ENCODE measurements around the gene PARVB.

Gene PARVB

DNA sequence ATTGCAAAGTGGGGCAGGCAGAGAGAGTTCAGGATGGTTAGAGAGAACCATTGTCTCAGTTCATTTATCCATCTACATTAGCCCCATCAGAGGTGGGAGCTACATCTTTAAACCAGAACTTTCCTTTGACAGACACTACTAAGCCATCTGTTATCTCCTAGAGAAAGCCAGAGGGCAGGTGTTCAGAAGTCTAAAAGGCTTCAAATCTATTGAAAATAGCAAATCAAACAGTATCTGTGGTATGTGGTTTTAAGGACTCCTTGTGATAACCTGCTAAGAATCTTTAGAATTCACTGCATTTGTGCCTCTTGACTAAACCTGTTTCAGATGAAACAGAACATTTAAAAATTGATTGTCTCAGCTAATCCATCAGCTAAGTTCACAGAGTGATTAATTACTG is 112.7 kb downstream of the PARVB start:
- intact Hi-C loops (cut with DNase I; ENCODE audit: low total_unique reads) = no loop called here
- DNase-seq = no peak
- H3K4me3 ChIP-seq = no peak overlapping the region
- no peak overlapping the region for H3K27ac ChIP-seq
- peaks cover 11 to 48% (median 16%) of the 10 kb centered on the region in 3 donors for H3K36me3 ChIP-seq
- H3K27me3 ChIP-seq = no peaks in the 10 kb centered on the region
- no peaks in the 10 kb centered on the region for H3K4me1 ChIP-seq
- peaks cover 0 to 20% (median 17%) of the 10 kb centered on the region in 3 donors for H3K9me3 ChIP-seq
- TF ChIP-seq, protein P1, sequence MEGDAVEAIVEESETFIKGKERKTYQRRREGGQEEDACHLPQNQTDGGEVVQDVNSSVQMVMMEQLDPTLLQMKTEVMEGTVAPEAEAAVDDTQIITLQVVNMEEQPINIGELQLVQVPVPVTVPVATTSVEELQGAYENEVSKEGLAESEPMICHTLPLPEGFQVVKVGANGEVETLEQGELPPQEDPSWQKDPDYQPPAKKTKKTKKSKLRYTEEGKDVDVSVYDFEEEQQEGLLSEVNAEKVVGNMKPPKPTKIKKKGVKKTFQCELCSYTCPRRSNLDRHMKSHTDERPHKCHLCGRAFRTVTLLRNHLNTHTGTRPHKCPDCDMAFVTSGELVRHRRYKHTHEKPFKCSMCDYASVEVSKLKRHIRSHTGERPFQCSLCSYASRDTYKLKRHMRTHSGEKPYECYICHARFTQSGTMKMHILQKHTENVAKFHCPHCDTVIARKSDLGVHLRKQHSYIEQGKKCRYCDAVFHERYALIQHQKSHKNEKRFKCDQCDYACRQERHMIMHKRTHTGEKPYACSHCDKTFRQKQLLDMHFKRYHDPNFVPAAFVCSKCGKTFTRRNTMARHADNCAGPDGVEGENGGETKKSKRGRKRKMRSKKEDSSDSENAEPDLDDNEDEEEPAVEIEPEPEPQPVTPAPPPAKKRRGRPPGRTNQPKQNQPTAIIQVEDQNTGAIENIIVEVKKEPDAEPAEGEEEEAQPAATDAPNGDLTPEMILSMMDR (IDR thresholded peaks at IDR 0.05) = no peak

DNA sequence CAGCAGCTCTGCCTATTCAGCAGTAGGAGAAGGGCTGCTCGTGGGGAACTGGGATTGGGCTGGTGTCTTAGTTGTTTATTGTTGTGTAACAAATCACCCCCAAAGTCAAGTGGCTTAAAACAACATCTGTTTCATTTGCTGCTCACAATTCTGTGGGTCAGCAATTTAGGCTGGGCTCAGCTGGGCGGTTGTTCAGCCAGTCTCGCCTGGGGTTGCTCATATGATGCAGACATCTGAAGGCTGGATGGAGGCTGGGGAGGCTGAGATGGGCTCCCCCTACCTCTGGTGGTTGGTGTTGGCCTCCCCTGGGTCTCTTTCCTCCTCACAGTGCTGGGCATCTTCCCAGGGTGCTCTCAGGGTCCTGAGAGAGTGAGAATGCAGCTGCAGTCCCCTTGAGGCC is 113.3 kb downstream of the PARVB start:
- intact Hi-C loops (cut with DNase I; ENCODE audit: low total_unique reads) = no loop called here
- no peak overlapping the region for H3K27ac ChIP-seq
- peaks cover 0 to 20% (median 17%) of the 10 kb centered on the region in 3 donors for H3K9me3 ChIP-seq
- TF ChIP-seq, protein P1 (IDR thresholded peaks at IDR 0.05) = no peak
- no peaks in the 10 kb centered on the region for H3K27me3 ChIP-seq
- no peak for DNase-seq
- H3K36me3 ChIP-seq = peaks cover 11 to 42% (median 16%) of the 10 kb centered on the region in 3 donors
- no peak overlapping the region for H3K4me3 ChIP-seq
- H3K4me1 ChIP-seq = no peaks in the 10 kb centered on the region

DNA sequence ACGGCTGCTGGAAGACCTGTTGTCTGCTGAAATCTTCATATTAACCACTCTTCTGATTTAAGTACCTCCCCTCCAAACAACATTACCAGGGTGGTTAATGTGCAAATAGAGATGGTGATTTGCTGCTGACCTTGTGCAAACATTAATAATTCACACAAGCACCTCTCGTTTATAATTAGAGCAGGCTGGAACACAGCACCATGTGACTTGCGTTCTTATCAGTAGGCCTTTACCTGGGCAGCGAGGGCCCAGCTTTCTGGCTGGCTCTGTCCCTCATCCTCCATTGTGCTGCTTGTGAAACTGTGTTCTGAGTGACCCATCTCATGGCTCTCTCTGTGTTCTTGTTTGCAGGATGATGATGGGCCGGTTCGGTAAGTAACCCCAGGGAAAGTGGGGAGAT is 115.7 kb downstream of the PARVB start:
- H3K27ac ChIP-seq = no peak overlapping the region
- peaks cover 0 to 1% (median 0%) of the 10 kb centered on the region in 4 donors for H3K4me1 ChIP-seq
- no peak overlapping the region for H3K4me3 ChIP-seq
- intact Hi-C loops (cut with DNase I; ENCODE audit: low total_unique reads) = no loop called here
- peaks cover 11 to 42% (median 16%) of the 10 kb centered on the region in 3 donors for H3K36me3 ChIP-seq
- TF ChIP-seq, protein P1 (IDR thresholded peaks at IDR 0.05) = no peak
- no peak for DNase-seq
- no peaks in the 10 kb centered on the region for H3K27me3 ChIP-seq
- peaks cover 0 to 20% (median 17%) of the 10 kb centered on the region in 3 donors for H3K9me3 ChIP-seq

DNA sequence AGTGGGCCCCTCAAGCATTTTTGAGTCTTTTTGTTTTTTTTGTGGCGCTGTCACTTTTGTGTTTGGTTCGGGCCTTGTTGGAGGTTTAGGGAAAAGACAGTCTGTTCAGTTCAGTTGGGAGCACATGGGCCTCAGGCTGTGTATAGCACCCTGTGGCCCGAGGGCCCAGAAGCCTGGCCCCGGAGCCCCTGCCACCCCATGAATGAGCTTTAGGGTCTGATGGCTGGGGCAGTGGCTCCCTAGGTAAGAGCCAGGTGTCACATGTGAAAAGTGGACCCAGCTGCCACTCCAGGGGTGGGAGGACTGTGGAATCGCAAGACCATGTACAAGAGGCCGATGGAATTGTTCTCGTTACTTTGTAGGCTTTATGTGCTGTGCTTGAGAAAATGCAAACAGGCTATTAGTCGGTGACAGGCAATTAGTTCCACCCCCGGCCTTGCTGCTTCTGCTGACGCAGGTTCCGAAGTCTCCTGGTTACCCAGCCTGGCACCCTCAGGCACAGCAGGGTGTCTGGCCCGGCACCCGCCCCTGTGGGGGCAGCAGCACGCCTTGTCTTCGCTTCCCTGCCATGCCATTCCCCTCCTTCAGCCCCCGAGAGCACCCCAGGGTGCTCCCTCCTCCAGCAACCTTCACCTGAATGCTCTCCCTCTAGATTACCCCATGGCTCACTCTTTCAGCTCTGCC is 118.5 kb downstream of the PARVB start:
- peaks cover 0 to 15% of the 10 kb centered on the region in 2 donors for H3K27me3 ChIP-seq
- H3K36me3 ChIP-seq = peaks cover 4 to 19% (median 7%) of the 10 kb centered on the region in 3 donors
- TF ChIP-seq, protein P1 (IDR thresholded peaks at IDR 0.05) = no peak
- no peak overlapping the region for H3K4me3 ChIP-seq
- H3K9me3 ChIP-seq = peaks cover 0 to 10% (median 4%) of the 10 kb centered on the region in 3 donors
- H3K4me1 ChIP-seq = peaks cover 0 to 5% (median 2%) of the 10 kb centered on the region in 4 donors
- DNase-seq = no peak
- intact Hi-C loops (cut with DNase I; ENCODE audit: low total_unique reads) = no loop called here
- no peak overlapping the region for H3K27ac ChIP-seq

DNA sequence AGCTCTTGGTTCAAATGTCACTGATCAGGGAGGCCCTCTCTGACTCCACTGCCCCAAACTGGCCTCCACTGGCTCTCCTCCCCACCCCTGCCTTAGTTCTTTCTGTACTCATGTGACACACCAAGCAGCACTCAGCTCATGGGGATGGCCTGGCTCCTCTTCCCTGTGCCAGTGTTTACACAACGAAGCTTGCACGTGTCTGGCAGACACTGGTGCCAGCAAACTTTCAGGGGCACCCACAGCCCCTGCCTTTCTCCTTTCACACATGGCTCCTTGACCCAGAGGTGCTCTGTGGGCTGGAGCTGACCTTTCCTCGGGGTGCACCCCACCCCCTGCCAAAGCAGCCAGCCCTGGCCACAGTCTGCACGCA is 119.0 kb downstream of the PARVB start:
- H3K9me3 ChIP-seq = peaks cover 0 to 5% (median 0%) of the 10 kb centered on the region in 3 donors
- no peak overlapping the region for H3K4me3 ChIP-seq
- no peak overlapping the region for H3K27ac ChIP-seq
- TF ChIP-seq, protein P1 (IDR thresholded peaks at IDR 0.05) = no peak
- peaks cover 0 to 10% (median 2%) of the 10 kb centered on the region in 4 donors for H3K4me1 ChIP-seq
- no peak for DNase-seq
- peaks cover 0 to 15% of the 10 kb centered on the region in 2 donors for H3K27me3 ChIP-seq
- intact Hi-C loops (cut with DNase I; ENCODE audit: low total_unique reads) = no loop called here
- H3K36me3 ChIP-seq = peaks cover 0 to 14% (median 2%) of the 10 kb centered on the region in 3 donors
